Hepatocyte (in vitro differentiated cells): ENCODE data around the gene MAP3K20. TPM values are rescaled to one million over a fixed set of nuclear protein-coding genes. Genes with fewer than 3 reads are reported as not detected.

ENCODE experiments used
- DNase-seq: peaks from one replicate; pipeline ENCODE4 v3.0.0-alpha.2; 2016; ENCODE audit warnings: low spot score
- H2AFZ ChIP-seq: fragments of 200-600 bp; sonication (generic); 2 replicates; pipeline ENCODE4 v1.6.0; 2016; ENCODE audit warnings: antibody characterized with exemption, mild to moderate bottlenecking
- H3K27ac ChIP-seq: fragments of 200-600 bp; sonication (generic); 2 replicates; pipeline ENCODE4 v1.5.1; 2016; ENCODE audit warnings: mild to moderate bottlenecking
- H3K27me3 ChIP-seq: fragments of 200-600 bp; sonication (generic); 2 replicates; pipeline ENCODE4 v1.6.1; 2016
- H3K36me3 ChIP-seq: fragments of 200-600 bp; sonication (generic); replicated peaks from 2 replicates; pipeline ENCODE4 v1.5.1; 2016; ENCODE audit warnings: low read depth; ENCODE audit not compliant: insufficient read depth
- H3K4me1 ChIP-seq: fragments of 200-600 bp; sonication (generic); 2 replicates; pipeline ENCODE4 v1.5.1; 2016; ENCODE audit warnings: mild to moderate bottlenecking, moderate library complexity; ENCODE audit not compliant: insufficient read depth
- H3K4me2 ChIP-seq: fragments of 200-600 bp; sonication (generic); 2 replicates; pipeline ENCODE4 v1.6.0; 2016
- H3K4me3 ChIP-seq: fragments of 200-600 bp; sonication (generic); 2 replicates; pipeline ENCODE4 v1.5.1; 2016; ENCODE audit warnings: mild to moderate bottlenecking
- H3K79me2 ChIP-seq: fragments of 200-600 bp; sonication (generic); 2 replicates; pipeline ENCODE4 v1.6.0; 2017; ENCODE audit warnings: mild to moderate bottlenecking
- H3K9me2 ChIP-seq: fragments of 200-600 bp; sonication (generic); replicated peaks from 2 replicates; pipeline ENCODE4 v1.6.0; 2017; ENCODE audit warnings: mild to moderate bottlenecking; ENCODE audit not compliant: insufficient read depth
- H3K9me3 ChIP-seq: fragments of 200-600 bp; sonication (generic); 2 replicates; pipeline ENCODE4 v1.5.1; 2016; ENCODE audit warnings: low read depth, mild to moderate bottlenecking
- H4K20me1 ChIP-seq: fragments of 200-600 bp; sonication (generic); 2 replicates; pipeline ENCODE4 v1.6.0; 2016; ENCODE audit warnings: mild to moderate bottlenecking; ENCODE audit not compliant: insufficient read depth, poor library complexity, severe bottlenecking
- CTCF ChIP-seq: fragments of 200-600 bp; sonication (generic); IDR thresholded peaks from 2 replicates; pipeline ENCODE4 v1.5.1; 2016; ENCODE audit warnings: antibody characterized with exemption, mild to moderate bottlenecking; ENCODE audit not compliant: poor library complexity
- EZH2 ChIP-seq: fragments of 200-600 bp; sonication (generic); IDR thresholded peaks from 2 replicates; pipeline ENCODE4 v1.6.1; 2016; ENCODE audit warnings: antibody characterized with exemption, mild to moderate bottlenecking, borderline replicate concordance
- EZH2phosphoT487 ChIP-seq: fragments of 200-600 bp; sonication (generic); IDR thresholded peaks from one replicate; pipeline ENCODE4 v1.6.1; 2018; ENCODE audit warnings: antibody characterized with exemption, mild to moderate bottlenecking, low read depth, moderate library complexity; ENCODE audit not compliant: unreplicated experiment, severe bottlenecking
- WGBS: methylation state at CpG from one replicate; pipeline ENCODE4 v1.1.6; 2016; ENCODE audit warnings: low lambda C conversion rate; ENCODE audit errors: missing lambda C conversion rate; 5-methylcytosine and 5-hydroxymethylcytosine counted together
- polyA plus RNA-seq: library from polyadenylated mRNA; unstranded; fragments of >200 nt; fragmentation: Nextera tagmentation; extraction: Ambion mirVana; gene quantifications from 2 replicates; pipeline ENCODE4 v1.2.1, GENCODE V29; 2016
- total RNA-seq: library from RNA; depleted of rRNA; stranded (reverse); fragments of >200 nt; gene quantifications from 2 replicates; pipeline ENCODE4 v1.2.3, GENCODE V29; 2014

The MAP3K20 gene
- total and polyA plus RNA-seq, 2 experiments from 2014 or later, result 16.5 to 23.3 TPM

DNA sequence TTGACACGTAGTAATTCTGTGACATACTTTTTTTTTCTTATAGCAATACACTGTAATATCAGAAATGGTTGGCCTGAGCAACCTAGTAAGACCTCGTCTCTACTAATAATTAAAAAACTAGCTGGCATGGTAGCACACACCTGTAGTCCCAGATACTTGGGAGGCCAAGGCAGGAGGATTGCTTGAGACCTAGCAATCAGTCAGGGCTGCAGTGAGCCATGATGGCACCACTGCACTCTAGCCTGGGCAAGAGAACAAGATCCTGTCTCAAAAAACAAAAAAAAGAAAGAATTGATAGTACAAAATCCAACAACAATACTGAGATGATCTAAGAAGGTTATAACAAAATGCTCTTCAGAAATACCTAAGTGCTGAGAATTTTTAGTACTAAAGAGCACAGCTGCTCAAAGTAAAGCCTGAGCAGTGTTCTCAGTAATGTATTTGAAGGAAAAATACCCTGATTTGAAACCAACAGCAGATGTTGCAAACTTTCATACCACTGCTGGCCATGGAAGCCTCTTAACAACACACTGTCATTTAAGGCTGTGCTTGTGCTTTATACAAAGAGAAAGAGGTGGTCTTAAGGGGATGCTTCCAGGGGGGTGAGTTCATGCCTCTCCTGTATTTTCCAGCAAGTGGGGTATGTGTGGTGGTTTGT is 146.4 kb downstream of the MAP3K20 start:
- no peak overlapping the region for H2AFZ ChIP-seq
- H3K4me2 ChIP-seq, result no peak overlapping the region
- H3K27ac ChIP-seq, result no peak overlapping the region
- no peak overlapping the region for H3K4me3 ChIP-seq
- H3K9me3 ChIP-seq, result no peaks in the 10 kb centered on the region
- H4K20me1 ChIP-seq, result no peaks in the 10 kb centered on the region
- no peak for TF ChIP-seq CTCF
- no peak for TF ChIP-seq EZH2
- TF ChIP-seq EZH2phosphoT487, result no peak
- DNase-seq, result no peak
- H3K36me3 ChIP-seq, result no peaks in the 10 kb centered on the region
- no peaks in the 10 kb centered on the region for H3K9me2 ChIP-seq
- H3K79me2 ChIP-seq, result no peaks in the 10 kb centered on the region
- WGBS, result 97% methylated on average over 2 of the region's 2 CpGs
- no peaks in the 10 kb centered on the region for H3K27me3 ChIP-seq
- peaks cover 10% of the 10 kb centered on the region for H3K4me1 ChIP-seq

DNA sequence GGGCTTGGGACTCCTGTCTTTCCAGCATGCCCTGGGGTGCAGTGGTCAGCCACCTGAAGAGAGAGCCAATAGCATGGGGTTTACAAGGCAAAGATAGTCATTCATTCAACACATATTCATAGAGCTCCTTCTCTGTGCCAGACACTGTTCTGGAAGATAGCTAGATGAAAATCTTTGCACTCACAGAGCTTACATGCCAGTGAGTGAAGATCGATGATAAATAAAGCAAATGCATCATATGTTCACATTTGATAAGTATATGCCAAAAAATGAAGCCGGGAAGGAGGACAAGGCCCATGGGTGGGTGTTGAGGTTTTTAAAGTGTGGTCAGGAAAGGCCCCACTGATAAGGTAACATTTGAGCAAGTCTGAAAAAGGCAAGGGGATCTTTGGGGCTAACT is 148.2 kb downstream of the MAP3K20 start:
- Histone ChIP-seq H3K4me1 (peaks cover 10% of the 10 kb centered on the region), H3K4me2 (no peak overlapping the region), H3K9me3 (no peaks in the 10 kb centered on the region), H3K27ac (no peak overlapping the region), H3K27me3 (no peaks in the 10 kb centered on the region), H4K20me1 (no peaks in the 10 kb centered on the region), H3K4me3 (no peak overlapping the region), H3K9me2 (no peaks in the 10 kb centered on the region), H3K79me2 (no peaks in the 10 kb centered on the region), H2AFZ (no peak overlapping the region), H3K36me3 (no peaks in the 10 kb centered on the region)
- TF ChIP-seq EZH2phosphoT487, result no peak
- TF ChIP-seq EZH2, result no peak
- no peak for TF ChIP-seq CTCF
- 94% methylated on average over 2 of the region's 2 CpGs for WGBS
- no peak for DNase-seq

GRCh38 chr2:173226899-173227698 is 151.5 kb downstream of the MAP3K20 start:
- TF ChIP-seq CTCF (no peak), EZH2phosphoT487 (no peak), EZH2 (no peak)
- H3K27me3 ChIP-seq, result no peaks in the 10 kb centered on the region
- peaks cover 10% of the 10 kb centered on the region for H3K4me1 ChIP-seq
- 35% methylated on average over 7 of the region's 7 CpGs for WGBS
- H3K9me2 ChIP-seq, result no peaks in the 10 kb centered on the region
- H3K4me3 ChIP-seq, result no peak overlapping the region
- no peaks in the 10 kb centered on the region for H3K9me3 ChIP-seq
- no peaks in the 10 kb centered on the region for H3K79me2 ChIP-seq
- H3K27ac ChIP-seq, result peak overlapping the region; percentile 49
- H3K36me3 ChIP-seq, result no peaks in the 10 kb centered on the region
- no peaks in the 10 kb centered on the region for H4K20me1 ChIP-seq
- peak overlapping the region; percentile 42 for H3K4me2 ChIP-seq
- H2AFZ ChIP-seq, result no peak overlapping the region
- DNase-seq, result no peak
